Ovary (tissue), 9 donors: ENCODE measurements around the gene SLC23A2. TPM values are rescaled to one million over a fixed set of nuclear protein-coding genes. Genes with fewer than 3 reads are reported as not detected.

Source experiments
- DNase-seq, 5 donors: peaks; one replicate each; pipeline ENCODE4 v3.0.0-alpha.2; 2019 to 2020
- H3K27ac ChIP-seq, 2 donors: fragments of 200-600 bp; one replicate each; pipeline versions ENCODE4 v1.5.1 to v1.8.0; 2019 to 2022
- H3K27me3 ChIP-seq: fragments of 200-600 bp; one replicate; pipeline ENCODE4 v1.8.0; 2022
- H3K36me3 ChIP-seq: fragments of 200-600 bp; sonication (generic); one replicate; pipeline ENCODE4 v1.5.1; 2019
- H3K4me1 ChIP-seq: one replicate; pipeline ENCODE4 v1.8.1; 2013; ENCODE audit warnings: mild to moderate bottlenecking, moderate library complexity; ENCODE audit not compliant: insufficient read depth
- H3K4me3 ChIP-seq: fragments of 200-600 bp; sonication (generic); one replicate; pipeline ENCODE4 v1.5.1; 2017
- H3K9me3 ChIP-seq, 2 donors: fragments of 200-600 bp in 1 of 2; sonication (generic) in 1 of 2; one replicate each; pipeline versions ENCODE4 v1.5.1 to v1.8.1; 2013 to 2019; ENCODE audit warnings: mild to moderate bottlenecking in 1 of 2, moderate library complexity in 1 of 2
- EP300 ChIP-seq: sonication (generic); formaldehyde crosslinking; IDR thresholded peaks from one replicate; pipeline ENCODE4 v1.6.1; 2017; ENCODE audit warnings: antibody characterized with exemption
- POLR2A ChIP-seq: fragments of 450-650 bp; IDR thresholded peaks from one replicate; pipeline ENCODE4 v1.6.1; 2017; ENCODE audit warnings: antibody characterized with exemption, mild to moderate bottlenecking, moderate library complexity
- WGBS, 3 donors: extraction: QIAGEN DNeasy Blood & Tissue Kit in 1 of 3; methylation state at CpG; one replicate each; pipeline versions ENCODE4 v1.1.5 to v1.1.7; 2013 to 2017; 5-methylcytosine and 5-hydroxymethylcytosine counted together
- intact Hi-C, 4 donors: fragments of 100-400 bp; cut with DNase I; formaldehyde crosslinking; loops; one replicate each; pipeline versions ENCODE4 v1.11.0 to v1.15.1; 2022 to 2023
- polyA plus RNA-seq, 2 donors: library from polyadenylated mRNA; stranded (reverse); fragments of 200-250 nt in 1 of 2; fragments of 350-450 nt in 1 of 2; fragmentation: Illumina TruSeq in 1 of 2; extraction: RNeasy Lipid Tissue Mini Kit (QIAGEN cat#74804) in 1 of 2; gene quantifications; one replicate each; pipeline ENCODE4 v1.2.3, GENCODE V29; 2013 to 2014
- total RNA-seq, 7 donors: library from RNA; depleted of rRNA in 2 of 7; stranded (reverse); fragments of >200 nt in 2 of 7; fragmentation: NEBNext Ultra II Directional in 3 of 7; extraction: Animal tissue kit (Norgen Biotek cat#: 25700) in 3 of 7; gene quantifications; one replicate each; pipeline versions ENCODE4 v1.1.0 to v1.2.4, GENCODE V29; 2016 to 2023
- TF ChIP-seq, protein P1 (sequence below), 3 donors: fragments of 450-650 bp in 2 of 3; fragments of 200-600 bp in 1 of 3; IDR thresholded peaks; one replicate each; pipeline versions ENCODE4 v1.5.1 to v1.8.0; 2016 to 2022; ENCODE audit warnings: antibody characterized with exemption in 3 of 3, mild to moderate bottlenecking in 1 of 3
- donor health status: DM: no; HTN: no; CAD: no; lungs with moderate emphysema.
- donor health status: DM: no; HTN: no; CAD: no.
- donor health status: Bipolar disorder and iron deficiency.
- donor health status: DM: yes; HTN: yes; CAD: no.
- donor health status: DM: no; HTN: no; CAD: no.
- donor health status: DM: yes; HTN: yes; CAD: no.

SLC23A2 gene
- total and polyA plus RNA-seq, 9 donors, result 28.7 to 95.6 (median 61.0) TPM

DNA sequence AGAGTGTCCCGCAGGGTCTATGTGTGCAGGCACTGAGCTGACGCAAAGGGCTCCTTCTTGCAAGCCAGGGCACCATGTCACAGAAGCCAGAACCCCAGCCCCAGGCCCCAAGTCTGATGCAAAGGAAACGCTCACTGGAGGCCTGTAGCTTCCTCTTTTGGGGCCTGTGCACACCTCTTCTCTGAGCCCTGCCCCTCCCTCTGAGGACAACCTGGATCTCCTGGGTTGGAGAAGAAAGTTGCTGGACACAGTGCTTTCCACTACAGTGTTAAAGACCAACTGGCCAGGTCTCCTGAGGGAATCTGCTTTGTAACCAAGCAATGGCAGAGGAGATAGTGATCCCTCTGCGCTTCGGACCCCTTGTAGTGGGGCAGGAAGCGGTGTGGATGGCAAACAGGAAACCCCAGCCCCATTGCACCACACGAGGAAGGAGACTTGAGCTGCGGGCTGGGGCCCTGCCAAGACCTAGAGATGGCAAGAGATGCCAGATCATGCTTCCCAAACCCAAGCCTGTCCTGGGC, 189.6 kb downstream of the SLC23A2 start:
- intact Hi-C loops, result no loop called here
- H3K4me3 ChIP-seq, result no peak overlapping the region
- 84 to 88% (median 84%) methylated on average over 8 of the region's 8 CpGs for WGBS, 3 donors
- H3K36me3 ChIP-seq, result no peaks in the 10 kb centered on the region
- no peak for DNase-seq
- H3K27ac ChIP-seq, result no peak overlapping the region
- no peak for TF ChIP-seq POLR2A
- TF ChIP-seq, protein P1, sequence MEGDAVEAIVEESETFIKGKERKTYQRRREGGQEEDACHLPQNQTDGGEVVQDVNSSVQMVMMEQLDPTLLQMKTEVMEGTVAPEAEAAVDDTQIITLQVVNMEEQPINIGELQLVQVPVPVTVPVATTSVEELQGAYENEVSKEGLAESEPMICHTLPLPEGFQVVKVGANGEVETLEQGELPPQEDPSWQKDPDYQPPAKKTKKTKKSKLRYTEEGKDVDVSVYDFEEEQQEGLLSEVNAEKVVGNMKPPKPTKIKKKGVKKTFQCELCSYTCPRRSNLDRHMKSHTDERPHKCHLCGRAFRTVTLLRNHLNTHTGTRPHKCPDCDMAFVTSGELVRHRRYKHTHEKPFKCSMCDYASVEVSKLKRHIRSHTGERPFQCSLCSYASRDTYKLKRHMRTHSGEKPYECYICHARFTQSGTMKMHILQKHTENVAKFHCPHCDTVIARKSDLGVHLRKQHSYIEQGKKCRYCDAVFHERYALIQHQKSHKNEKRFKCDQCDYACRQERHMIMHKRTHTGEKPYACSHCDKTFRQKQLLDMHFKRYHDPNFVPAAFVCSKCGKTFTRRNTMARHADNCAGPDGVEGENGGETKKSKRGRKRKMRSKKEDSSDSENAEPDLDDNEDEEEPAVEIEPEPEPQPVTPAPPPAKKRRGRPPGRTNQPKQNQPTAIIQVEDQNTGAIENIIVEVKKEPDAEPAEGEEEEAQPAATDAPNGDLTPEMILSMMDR (IDR thresholded peaks at IDR 0.05), result no peak
- no peak for TF ChIP-seq EP300
- no peaks in the 10 kb centered on the region for H3K9me3 ChIP-seq
- peaks cover 8% of the 10 kb centered on the region for H3K4me1 ChIP-seq
- no peaks in the 10 kb centered on the region for H3K27me3 ChIP-seq

DNA sequence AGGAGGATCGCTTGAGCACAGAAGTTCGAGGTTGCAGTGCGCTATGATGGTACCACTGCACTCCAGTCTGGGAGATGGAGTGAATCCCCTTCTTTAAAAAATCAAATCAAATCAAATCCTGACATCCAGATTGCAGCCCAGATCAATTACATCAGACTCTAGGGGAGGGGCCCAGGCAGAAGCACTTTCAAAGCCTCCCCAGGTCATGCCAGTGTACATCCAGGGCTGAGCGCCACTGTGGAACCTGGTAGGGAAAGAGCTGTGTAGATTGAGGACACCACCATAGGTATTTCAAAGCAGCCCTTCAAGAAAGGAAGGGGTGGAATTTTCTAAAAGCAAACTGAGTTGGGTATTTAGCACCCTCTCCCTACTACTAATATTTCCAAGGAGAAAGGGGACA, 190.1 kb downstream of the SLC23A2 start:
- no peaks in the 10 kb centered on the region for H3K9me3 ChIP-seq
- no peaks in the 10 kb centered on the region for H3K27me3 ChIP-seq
- no peak overlapping the region for H3K27ac ChIP-seq
- H3K4me1 ChIP-seq, result peaks cover 8% of the 10 kb centered on the region
- DNase-seq, result no peak
- intact Hi-C loops, result no loop called here
- TF ChIP-seq, protein P1 (IDR thresholded peaks at IDR 0.05), result no peak
- WGBS, 3 donors, result 84 to 94% (median 91%) methylated on average over 4 of the region's 4 CpGs
- no peak overlapping the region for H3K4me3 ChIP-seq
- H3K36me3 ChIP-seq, result no peaks in the 10 kb centered on the region

DNA sequence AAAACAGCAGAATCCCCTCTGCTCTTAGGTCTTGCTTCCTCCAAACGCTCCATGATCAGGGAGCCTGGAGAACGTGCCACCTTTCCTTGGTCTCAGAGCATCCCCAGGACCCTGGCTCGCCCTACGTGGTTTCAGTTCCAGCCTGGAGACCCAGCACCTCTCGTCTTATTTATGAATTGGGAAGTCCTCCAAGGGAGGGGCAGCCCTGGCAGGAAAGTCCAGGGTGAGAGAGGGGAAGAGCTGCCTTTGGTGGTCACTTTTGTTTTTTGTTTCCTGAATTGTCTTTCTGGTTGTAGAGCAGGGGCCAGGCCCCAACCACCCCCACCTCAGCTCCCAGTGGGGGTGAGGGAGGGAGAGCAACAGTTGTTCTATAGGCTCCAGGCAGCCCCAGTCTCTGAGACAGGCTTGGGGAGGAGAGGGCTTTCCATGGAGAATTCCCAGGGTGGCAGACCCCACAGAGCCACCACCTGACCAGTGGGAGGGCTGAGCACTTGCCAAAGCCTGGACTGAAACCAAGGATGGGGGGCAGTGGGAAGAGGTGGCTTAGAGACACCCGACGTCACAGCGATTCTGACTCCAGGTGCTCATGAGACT, 190.8 kb downstream of the SLC23A2 start:
- 76 to 81% (median 79%) methylated on average over 8 of the region's 8 CpGs for WGBS, 3 donors
- no peak for TF ChIP-seq POLR2A
- TF ChIP-seq, protein P1 (IDR thresholded peaks at IDR 0.05), result no peak
- no peak for TF ChIP-seq EP300
- no peak overlapping the region for H3K27ac ChIP-seq
- DNase-seq, result no peak
- intact Hi-C loops, result no loop called here
- no peaks in the 10 kb centered on the region for H3K9me3 ChIP-seq
- H3K36me3 ChIP-seq, result no peaks in the 10 kb centered on the region
- H3K4me1 ChIP-seq, result peaks cover 14% of the 10 kb centered on the region
- H3K4me3 ChIP-seq, result no peak overlapping the region
- H3K27me3 ChIP-seq, result no peaks in the 10 kb centered on the region

DNA sequence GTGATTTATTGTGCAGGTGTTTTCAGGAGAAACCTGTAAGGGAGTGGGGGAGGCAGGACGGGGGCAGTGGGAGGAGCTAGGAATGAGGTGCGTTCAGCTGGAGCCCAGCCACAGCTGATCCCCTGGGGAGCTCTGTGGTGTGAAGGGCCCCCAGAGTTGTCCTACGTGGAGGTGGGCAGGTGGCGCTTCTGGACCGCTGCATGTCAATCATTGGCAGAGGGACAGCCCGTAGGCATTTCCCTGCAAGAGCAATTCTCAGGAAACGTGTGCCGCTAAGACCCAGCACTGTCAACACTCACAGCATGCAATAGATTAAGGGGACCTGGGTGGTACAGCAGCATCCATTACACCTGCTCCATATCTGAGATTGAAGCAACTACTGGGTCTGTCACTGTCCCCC, 191.6 kb downstream of the SLC23A2 start:
- H3K4me1 ChIP-seq, result peaks cover 14% of the 10 kb centered on the region

More for the DNA sequence above, 191.6 kb downstream of the SLC23A2 start:
- intact Hi-C loops, result no loop called here
- H3K4me3 ChIP-seq, result no peak overlapping the region
- 82 to 88% (median 84%) methylated on average over 8 of the region's 8 CpGs for WGBS, 3 donors
- DNase-seq, result no peak
- TF ChIP-seq EP300 (no peak), POLR2A (no peak)
- TF ChIP-seq, protein P1 (IDR thresholded peaks at IDR 0.05), result no peak
- no peaks in the 10 kb centered on the region for H3K27me3 ChIP-seq
- H3K27ac ChIP-seq, result no peak overlapping the region
- no peaks in the 10 kb centered on the region for H3K36me3 ChIP-seq
- no peaks in the 10 kb centered on the region for H3K9me3 ChIP-seq
